Testis (tissue), 5 donors: Measurements from ENCODE around the gene ATRIP. TPM values are rescaled to one million over a fixed set of nuclear protein-coding genes. Genes with fewer than 3 reads are reported as not detected.

Experiments used
- DNase-seq: peaks from one replicate; pipeline ENCODE4 v3.0.0-alpha.2; 2019
- H3K27ac ChIP-seq, 2 donors: fragments of 200-600 bp; sonication (generic); one replicate each; pipeline ENCODE4 v1.5.1; 2019
- H3K27me3 ChIP-seq: fragments of 200-600 bp; sonication (generic); one replicate; pipeline ENCODE4 v1.5.1; 2019
- H3K36me3 ChIP-seq: fragments of 200-600 bp; sonication (generic); one replicate; pipeline ENCODE4 v1.5.1; 2017; ENCODE audit warnings: low read depth; ENCODE audit errors: missing control alignments
- H3K4me1 ChIP-seq: fragments of 200-600 bp; sonication (generic); one replicate; pipeline ENCODE4 v1.5.1; 2019
- H3K4me3 ChIP-seq, 2 donors: fragments of 200-600 bp; sonication (generic); one replicate each; pipeline ENCODE4 v1.5.1; 2017 to 2019
- H3K9me3 ChIP-seq: fragments of 200-600 bp; sonication (generic); one replicate; pipeline ENCODE4 v1.5.1; 2017
- POLR2A ChIP-seq: fragments of 450-650 bp; IDR thresholded peaks from one replicate; pipeline ENCODE4 v1.6.1; 2017; ENCODE audit warnings: antibody characterized with exemption, mild to moderate bottlenecking, moderate library complexity
- WGBS, 2 donors: methylation state at CpG; one replicate each; pipeline ENCODE4 v1.1.5; 2018; 5-methylcytosine and 5-hydroxymethylcytosine counted together
- intact Hi-C: fragments of 100-400 bp; cut with DNase I; formaldehyde crosslinking; loops from one replicate; pipeline ENCODE4 v1.15.1; 2023; ENCODE audit warnings: low total_unique reads
- long read RNA-seq, 2 donors: transcript quantifications; one replicate each; lab custom pipeline, GENCODE V29; 2026
- polyA plus RNA-seq: library from polyadenylated mRNA; stranded (reverse); fragments of 350-450 nt; fragmentation: Illumina TruSeq; extraction: RNeasy Lipid Tissue Mini Kit (QIAGEN cat#74804); gene quantifications from one replicate; pipeline ENCODE4 v1.2.3, GENCODE V29; 2014; ENCODE audit warnings: low read depth, low replicate concordance; ENCODE audit not compliant: insufficient read depth
- total RNA-seq, 2 donors: library from RNA; depleted of rRNA; stranded (reverse); fragments of >200 nt; gene quantifications; one replicate each; pipeline ENCODE4 v1.2.3, GENCODE V29; 2016
- TF ChIP-seq, protein P1 (sequence below), 3 experiments: fragments of 450-650 bp in 2 of 3; fragments of 200-600 bp in 1 of 3; sonication (generic) in 1 of 3; IDR thresholded peaks; one replicate each; pipeline ENCODE4 v1.5.1; 2016 to 2019; ENCODE audit warnings: antibody characterized with exemption in 3 of 3, mild to moderate bottlenecking in 2 of 3, moderate library complexity in 1 of 3

Gene ATRIP
- 10 to 100 TPM; 25.0 to 26.3 TPM for total RNA-seq
- polyA plus RNA-seq: 56.5 TPM
- long read RNA-seq, donor 1, full-length matches to known transcripts: 1 of 128 reads
- long read RNA-seq, donor 1, partial matches to known transcripts: 45 of 128 reads
- long read RNA-seq, donor 1, other reads (novel, unspliced or antisense): 82 of 128 reads
- long read RNA-seq, donor 2, full-length matches to known transcripts: 3 of 3 reads
- long read RNA-seq, donor 2, partial matches to known transcripts: 0 of 3 reads
- long read RNA-seq, donor 2, other reads (novel, unspliced or antisense): 0 of 3 reads

DNA sequence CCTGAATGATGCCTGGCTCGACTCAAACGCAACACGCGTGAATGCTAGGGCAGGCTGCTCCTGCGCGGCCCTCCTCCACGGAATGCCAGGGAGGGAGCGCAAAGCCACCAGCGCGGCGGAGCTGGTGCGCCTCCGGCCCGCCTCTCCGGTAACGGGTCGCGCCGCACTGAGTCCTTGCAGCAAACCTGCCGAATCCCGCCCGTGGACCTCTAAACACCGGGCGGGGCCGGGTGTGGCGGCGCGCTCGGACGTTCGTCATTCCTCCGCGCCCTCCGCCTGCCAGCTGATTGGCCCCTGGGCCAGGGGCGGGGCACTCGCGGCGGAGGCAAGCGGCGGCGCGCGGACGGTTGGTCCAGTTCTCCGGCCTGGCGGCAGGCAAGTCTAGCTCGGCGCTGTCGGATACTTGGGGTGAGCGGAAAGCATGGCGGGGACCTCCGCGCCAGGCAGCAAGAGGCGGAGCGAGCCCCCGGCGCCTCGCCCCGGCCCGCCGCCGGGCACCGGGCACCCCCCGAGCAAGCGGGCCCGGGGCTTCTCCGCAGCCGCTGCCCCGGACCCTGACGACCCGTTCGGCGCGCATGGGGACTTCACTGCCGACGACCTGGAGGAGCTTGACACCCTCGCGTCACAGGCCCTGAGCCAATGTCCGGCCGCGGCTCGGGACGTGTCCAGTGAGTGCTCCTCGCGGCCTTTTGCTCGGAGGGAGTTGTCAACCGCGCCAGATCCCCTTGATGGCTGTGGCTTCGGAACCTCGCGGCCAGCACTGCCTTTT is at the start of gene ATRIP:
Gene ATRIP (plus strand): TSS at position 313 of the 769 bp plus-strand sequence. CDS start 109 bp downstream, at position 422.
- TF ChIP-seq POLR2A: peak; percentile 31
- TF ChIP-seq, protein P1, sequence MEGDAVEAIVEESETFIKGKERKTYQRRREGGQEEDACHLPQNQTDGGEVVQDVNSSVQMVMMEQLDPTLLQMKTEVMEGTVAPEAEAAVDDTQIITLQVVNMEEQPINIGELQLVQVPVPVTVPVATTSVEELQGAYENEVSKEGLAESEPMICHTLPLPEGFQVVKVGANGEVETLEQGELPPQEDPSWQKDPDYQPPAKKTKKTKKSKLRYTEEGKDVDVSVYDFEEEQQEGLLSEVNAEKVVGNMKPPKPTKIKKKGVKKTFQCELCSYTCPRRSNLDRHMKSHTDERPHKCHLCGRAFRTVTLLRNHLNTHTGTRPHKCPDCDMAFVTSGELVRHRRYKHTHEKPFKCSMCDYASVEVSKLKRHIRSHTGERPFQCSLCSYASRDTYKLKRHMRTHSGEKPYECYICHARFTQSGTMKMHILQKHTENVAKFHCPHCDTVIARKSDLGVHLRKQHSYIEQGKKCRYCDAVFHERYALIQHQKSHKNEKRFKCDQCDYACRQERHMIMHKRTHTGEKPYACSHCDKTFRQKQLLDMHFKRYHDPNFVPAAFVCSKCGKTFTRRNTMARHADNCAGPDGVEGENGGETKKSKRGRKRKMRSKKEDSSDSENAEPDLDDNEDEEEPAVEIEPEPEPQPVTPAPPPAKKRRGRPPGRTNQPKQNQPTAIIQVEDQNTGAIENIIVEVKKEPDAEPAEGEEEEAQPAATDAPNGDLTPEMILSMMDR (IDR thresholded peaks at IDR 0.05): peak in 1 of 3 experiments; percentile 4
- Histone ChIP-seq H3K27ac (peak within 1 kb of the TSS; percentile 75 to 82), H3K4me3 (peak within 1 kb of the TSS; percentile 70 to 77), H3K9me3 (no peaks in the 10 kb centered on the region), H3K4me1 (peaks cover 15% of the 10 kb centered on the region), H3K36me3 (no peaks in the 10 kb centered on the region), H3K27me3 (no peaks in the 10 kb centered on the region)
- intact Hi-C loops: no loop called here
- DNase-seq: peak; percentile 93
- WGBS, 2 donors: 0 to 2% methylated on average over 19 to 43 of the region's 91 CpGs

DNA sequence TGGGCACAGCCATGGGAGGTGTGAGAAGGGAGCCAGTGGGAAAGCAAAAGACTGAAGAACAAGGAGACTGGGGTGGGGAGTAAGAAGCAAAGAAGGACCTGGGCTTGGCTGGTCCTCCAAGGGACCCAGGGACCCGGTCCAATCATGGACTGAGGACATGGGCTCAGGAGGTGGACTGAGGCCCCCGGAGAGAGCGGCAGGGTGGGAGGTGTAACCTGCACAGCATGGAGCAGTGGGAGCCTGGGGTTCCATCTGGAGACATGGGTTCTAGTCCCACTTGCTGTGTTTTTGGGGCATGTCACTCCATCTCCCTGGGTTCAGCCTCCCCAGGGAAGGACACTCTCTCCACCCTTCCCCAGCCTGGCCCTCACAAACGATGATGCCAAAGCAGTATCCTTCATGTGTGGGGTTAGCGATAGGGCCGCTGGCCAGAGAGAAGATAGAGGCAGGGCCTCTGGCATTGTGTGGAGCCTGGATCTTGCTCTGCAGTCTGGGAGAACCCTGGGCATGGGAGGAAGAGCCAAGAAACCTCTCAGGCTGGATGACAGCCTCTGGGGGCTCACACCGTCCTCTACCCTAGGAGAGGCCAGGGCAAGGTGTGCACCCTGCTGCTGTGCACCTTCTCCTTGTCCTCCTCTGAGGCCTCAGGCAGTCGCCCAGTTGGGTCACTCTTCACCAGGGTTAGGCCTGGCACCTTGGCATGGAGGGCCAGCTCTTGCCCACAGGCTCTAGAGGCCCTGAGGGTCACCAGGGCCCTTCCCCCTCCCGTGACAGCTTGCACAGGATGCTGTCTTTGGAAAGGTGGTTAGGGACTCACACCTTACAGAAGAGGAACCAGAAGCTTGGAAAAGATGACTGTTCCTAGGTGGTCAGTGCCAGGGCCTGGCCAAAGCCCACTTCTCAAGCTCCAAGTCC is 48.5 kb upstream of the ATRIP start:
- Histone ChIP-seq H3K36me3 (no peaks in the 10 kb centered on the region), H3K27me3 (no peaks in the 10 kb centered on the region), H3K4me1 (peaks cover 5% of the 10 kb centered on the region), H3K9me3 (no peaks in the 10 kb centered on the region), H3K4me3 (no peak overlapping the region), H3K27ac (no peak overlapping the region)
- peak; percentile 10 for DNase-seq
- intact Hi-C loops: no loop called here
- 73 to 74% methylated on average over 6 to 9 of the region's 9 CpGs for WGBS, 2 donors
- TF ChIP-seq POLR2A: no peak
- TF ChIP-seq, protein P1 (IDR thresholded peaks at IDR 0.05): no peak

DNA sequence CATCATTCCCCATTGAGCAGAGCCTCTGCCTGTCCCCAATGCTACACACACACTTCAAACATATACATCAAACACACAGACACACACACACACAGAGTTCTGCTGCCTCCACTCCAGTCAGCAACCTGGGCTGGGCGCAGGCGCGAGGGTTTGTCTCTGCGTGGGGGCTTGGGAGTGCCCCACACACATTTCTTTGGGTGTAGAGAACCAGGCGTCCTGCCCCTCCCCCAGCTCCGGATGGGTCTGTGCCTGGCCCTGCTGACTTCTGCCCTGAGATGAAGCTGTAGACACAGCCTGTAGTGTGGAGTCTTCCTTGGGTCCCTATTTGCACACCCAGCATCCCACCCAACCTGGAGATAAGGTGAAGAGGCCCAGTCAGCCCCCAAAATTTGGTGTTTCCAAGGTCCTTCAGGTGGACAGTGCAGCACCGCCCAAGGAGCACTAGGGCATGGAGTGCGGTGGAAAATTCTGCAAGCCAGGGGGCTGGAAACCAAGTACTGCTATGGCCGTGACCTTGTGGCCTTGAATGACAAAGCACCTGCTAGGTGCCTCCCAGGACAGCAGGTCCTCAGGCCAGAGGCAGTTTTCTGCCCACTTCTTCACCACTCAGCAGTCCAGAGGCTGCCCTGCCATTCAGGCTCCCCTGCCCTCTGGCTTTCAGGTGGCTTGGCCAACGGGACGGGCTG is 47.7 kb upstream of the ATRIP start:
- H3K36me3 ChIP-seq: no peaks in the 10 kb centered on the region
- H3K4me3 ChIP-seq: no peak overlapping the region
- DNase-seq: peak; percentile 17
- H3K9me3 ChIP-seq: no peaks in the 10 kb centered on the region
- WGBS, 2 donors: 45 to 79% methylated on average over 4 to 11 of the region's 11 CpGs
- peaks cover 5% of the 10 kb centered on the region for H3K4me1 ChIP-seq
- intact Hi-C loops: no loop called here
- no peaks in the 10 kb centered on the region for H3K27me3 ChIP-seq
- H3K27ac ChIP-seq: no peak overlapping the region
- TF ChIP-seq POLR2A: no peak
- TF ChIP-seq, protein P1 (IDR thresholded peaks at IDR 0.05): no peak

DNA sequence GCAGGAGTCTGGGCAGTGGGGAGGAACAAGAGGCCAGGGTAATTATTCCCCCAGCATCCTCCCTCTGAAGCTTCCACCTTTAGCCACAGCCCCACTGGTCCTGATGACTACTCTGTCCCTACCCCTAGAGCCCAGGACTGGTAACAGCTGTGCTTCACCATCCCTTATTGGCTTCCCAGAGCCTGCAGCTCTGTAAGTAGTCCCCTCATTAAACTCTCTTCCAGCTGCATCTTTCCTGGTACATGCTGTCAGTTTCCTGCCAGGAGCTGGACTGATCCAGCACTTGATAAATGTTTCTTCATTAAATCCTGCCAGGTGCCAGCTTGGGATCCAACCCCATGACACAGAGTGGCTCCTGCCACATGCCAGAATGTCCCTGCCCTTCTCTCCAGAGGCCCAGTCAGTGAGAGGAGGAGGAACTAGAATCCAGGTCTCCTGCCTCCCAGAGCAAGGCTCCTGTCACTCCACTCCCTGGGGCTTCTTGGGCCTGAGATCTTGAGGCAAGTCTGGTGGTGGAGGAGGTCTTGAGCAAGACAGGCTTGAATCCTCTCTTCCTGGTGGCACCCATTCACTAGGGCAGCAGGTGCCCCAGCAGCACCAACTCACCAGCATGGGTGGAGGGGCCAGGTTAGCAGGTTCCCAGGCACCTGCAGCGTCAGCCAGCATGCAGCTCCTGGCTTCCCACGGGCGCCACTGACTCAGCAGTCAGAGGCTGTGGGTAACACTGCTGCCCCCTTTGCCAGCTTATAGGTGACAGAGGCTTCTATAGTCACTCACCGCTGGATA is 47.0 kb upstream of the ATRIP start:
- H3K36me3 ChIP-seq: no peaks in the 10 kb centered on the region
- DNase-seq: peak; percentile 12
- TF ChIP-seq, protein P1 (IDR thresholded peaks at IDR 0.05): no peak
- TF ChIP-seq POLR2A: no peak
- no peak overlapping the region for H3K27ac ChIP-seq
- no peaks in the 10 kb centered on the region for H3K27me3 ChIP-seq
- peaks cover 5% of the 10 kb centered on the region for H3K4me1 ChIP-seq
- WGBS, 2 donors: 89 to 90% methylated on average over 4 of the region's 4 CpGs
- intact Hi-C loops: loop anchor here (5.0 kb wide), 1 partner anchor 38 kb away; no protein-coding TSS in a partner anchor
- no peaks in the 10 kb centered on the region for H3K9me3 ChIP-seq
- no peak overlapping the region for H3K4me3 ChIP-seq
